DND-41 (cell line): ENCODE results near the gene MACROH2A2.

ENCODE experiments used
- ATAC-seq: fragments of 200-7000 bp; cut with Tn5 transposase; 3 replicates; pipeline ENCODE4 v1.9.1; 2021; ENCODE audit warnings: low read depth; ENCODE audit not compliant: insufficient read depth
- DNase-seq: peaks from one replicate; pipeline ENCODE4 v3.0.0-alpha.2; 2020
- H2AFZ ChIP-seq: 2 replicates; pipeline ENCODE4 v1.6.0; 2012; ENCODE audit warnings: low read depth, low read length
- H3K27ac ChIP-seq: 2 replicates; pipeline ENCODE4 v1.5.1; 2012; ENCODE audit warnings: low read length, inconsistent platforms
- H3K27me3 ChIP-seq: fragments of 200-600 bp; sonication (generic); 2 replicates; pipeline ENCODE4 v1.6.0; 2012; ENCODE audit warnings: low read length, mild to moderate bottlenecking, inconsistent platforms; ENCODE audit not compliant: insufficient read depth, poor library complexity
- H3K36me3 ChIP-seq: 2 replicates; pipeline ENCODE4 v1.5.1; 2012; ENCODE audit warnings: low read length, inconsistent platforms; ENCODE audit not compliant: insufficient read depth
- H3K4me1 ChIP-seq: 2 replicates; pipeline ENCODE4 v1.5.1; 2012; ENCODE audit warnings: mild to moderate bottlenecking, low read length; ENCODE audit not compliant: insufficient read depth
- H3K4me2 ChIP-seq: 2 replicates; pipeline ENCODE4 v1.6.0; 2012; ENCODE audit warnings: mild to moderate bottlenecking, moderate library complexity, low read length, inconsistent platforms; ENCODE audit not compliant: insufficient read depth
- H3K4me3 ChIP-seq, 2 experiments: fragments of 200-600 bp in 1 of 2; shearing (Covaris generic) in 1 of 2; 2 replicates each; pipeline ENCODE4 v1.5.1; 2012 to 2016; ENCODE audit warnings: inconsistent platforms in 2 of 2, low read length in 2 of 2, mild to moderate bottlenecking in 2 of 2, low read depth in 1 of 2, moderate library complexity in 1 of 2
- H3K79me2 ChIP-seq: 2 replicates; pipeline ENCODE4 v1.6.0; 2012; ENCODE audit warnings: low read length, inconsistent platforms; ENCODE audit not compliant: insufficient read depth
- H3K9ac ChIP-seq: 2 replicates; pipeline ENCODE4 v1.6.0; 2012; ENCODE audit warnings: low read depth, mild to moderate bottlenecking, inconsistent platforms, low read length, moderate library complexity
- H3K9me3 ChIP-seq: 2 replicates; pipeline ENCODE4 v1.5.1; 2012; ENCODE audit warnings: low read length, moderate library complexity, mild to moderate bottlenecking, inconsistent platforms; ENCODE audit not compliant: insufficient read depth, severe bottlenecking
- H4K20me1 ChIP-seq: 2 replicates; pipeline ENCODE4 v1.6.0; 2012; ENCODE audit warnings: low read length; ENCODE audit not compliant: insufficient read depth
- CTCF ChIP-seq: IDR thresholded peaks from 2 replicates; pipeline ENCODE4 v1.5.1; 2012; ENCODE audit warnings: borderline replicate concordance, low read length, moderate library complexity, mild to moderate bottlenecking; ENCODE audit not compliant: poor library complexity, severe bottlenecking; ENCODE audit errors: extremely low read depth
- EZH2 ChIP-seq: IDR thresholded peaks from 3 replicates; pipeline ENCODE4 v1.6.1; 2012; ENCODE audit warnings: borderline replicate concordance, low read depth, mild to moderate bottlenecking, moderate library complexity, low read length, inconsistent platforms; ENCODE audit not compliant: severe bottlenecking

Gene MACROH2A2

DNA sequence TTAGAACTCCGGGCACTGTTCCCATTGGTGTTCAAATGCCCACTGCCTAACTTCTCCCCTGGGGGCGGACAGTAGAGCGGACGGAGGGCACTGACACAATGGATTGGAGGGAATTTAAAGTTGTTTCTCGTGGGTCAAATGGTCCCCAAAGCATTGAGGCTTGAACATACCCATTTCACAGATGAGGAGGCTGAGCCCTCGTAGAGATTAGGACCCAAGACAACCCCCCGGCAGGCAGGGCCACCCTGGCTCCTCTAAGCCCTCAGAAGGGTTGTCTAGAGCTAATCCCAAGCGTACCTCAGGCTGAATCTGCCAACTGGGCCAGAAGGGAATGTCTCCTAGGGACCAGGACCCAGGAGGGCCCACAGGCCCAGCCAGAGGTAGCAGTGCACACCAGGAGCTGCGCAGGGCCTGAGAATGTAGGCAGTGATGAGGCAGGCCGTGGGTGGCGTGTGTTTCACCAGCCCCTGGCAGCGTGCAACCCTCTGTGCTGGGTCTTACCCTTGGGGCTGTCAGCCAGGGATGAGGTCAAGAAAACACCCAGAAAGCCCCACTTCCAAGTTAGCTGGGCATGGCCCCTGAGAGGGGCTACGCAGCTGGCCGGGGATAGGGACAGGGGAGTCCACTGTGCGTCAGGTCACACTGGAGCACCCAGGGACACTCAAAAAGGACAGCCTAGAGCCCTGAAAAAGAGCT is 74.2 kb downstream of the MACROH2A2 start:
- TF ChIP-seq CTCF: no peak
- no peak for TF ChIP-seq EZH2
- Histone ChIP-seq H3K4me2 (no peak overlapping the region), H3K36me3 (no peaks in the 10 kb centered on the region), H3K4me1 (no peaks in the 10 kb centered on the region), H4K20me1 (no peaks in the 10 kb centered on the region), H3K9me3 (no peaks in the 10 kb centered on the region), H3K79me2 (no peaks in the 10 kb centered on the region), H3K9ac (no peak overlapping the region), H2AFZ (no peak overlapping the region), H3K27ac (no peak overlapping the region), H3K4me3 (no peak overlapping the region), H3K27me3 (no peaks in the 10 kb centered on the region)
- ATAC-seq (no peak), DNase-seq (no peak)

- Histone ChIP-seq H3K9ac (no peak overlapping the region), H3K4me1 (no peaks in the 10 kb centered on the region), H3K4me2 (no peak overlapping the region), H4K20me1 (no peaks in the 10 kb centered on the region), H3K27me3 (no peaks in the 10 kb centered on the region), H2AFZ (no peak overlapping the region), H3K4me3 (no peak overlapping the region), H3K9me3 (no peaks in the 10 kb centered on the region), H3K79me2 (no peaks in the 10 kb centered on the region), H3K27ac (no peak overlapping the region), H3K36me3 (no peaks in the 10 kb centered on the region)
- TF ChIP-seq CTCF (no peak), EZH2 (no peak)
- ATAC-seq (no peak), DNase-seq (no peak)
Measured at GRCh38 chr10:70130878-70131559, 78.4 kb downstream of the MACROH2A2 start.

- no peak overlapping the region for H2AFZ ChIP-seq
- H3K36me3 ChIP-seq: no peaks in the 10 kb centered on the region
- H3K4me1 ChIP-seq: no peaks in the 10 kb centered on the region
- DNase-seq (no peak), ATAC-seq (no peak)
- no peaks in the 10 kb centered on the region for H3K27me3 ChIP-seq
- H3K27ac ChIP-seq: no peak overlapping the region
- H4K20me1 ChIP-seq: no peaks in the 10 kb centered on the region
- no peaks in the 10 kb centered on the region for H3K9me3 ChIP-seq
- H3K9ac ChIP-seq: no peak overlapping the region
- H3K4me2 ChIP-seq: no peak overlapping the region
- no peaks in the 10 kb centered on the region for H3K79me2 ChIP-seq
- no peak for TF ChIP-seq EZH2
- no peak for TF ChIP-seq CTCF
- no peak overlapping the region for H3K4me3 ChIP-seq
Measured at GRCh38 chr10:70131560-70131937, 78.9 kb downstream of the MACROH2A2 start.
